ENCODE measurements around the gene LBR. TPM values are rescaled to one million over a fixed set of nuclear protein-coding genes. Genes with fewer than 3 reads are reported as not detected.
"Not testable (repeated sequence)": the region's sequence is repeated elsewhere in the genome, so short reads cannot be mapped to it uniquely, and the experiment has no call there.

LBR gene
- total and polyA plus RNA-seq, 9 donors, result 22.4 to 60.9 (median 43.0) TPM

- Histone ChIP-seq H3K36me3 (no peaks in the 10 kb centered on the region), H3K27ac (no peak overlapping the region), H3K4me1 (ENCODE audit: insufficient read depth) (no peaks in the 10 kb centered on the region), H3K27me3 (no peaks in the 10 kb centered on the region), H3K4me3 (no peak overlapping the region), H3K9me3 (no peaks in the 10 kb centered on the region)
- DNase-seq, result no peak
- intact Hi-C loops (cut with DNase I), result no loop called here
- TF ChIP-seq POLR2A (IDR thresholded peaks at IDR 0.05) (no peak), EP300 (IDR thresholded peaks at IDR 0.05) (no peak), CTCF (IDR thresholded peaks at IDR 0.05) (no peak)
- 71 to 84% (median 80%) methylated on average over 4 of the region's 4 CpGs for WGBS, 3 donors
These were observed 39.5 kb downstream of the LBR start for GRCh38 chr1:225388372-225388771.

GRCh38 chr1:225386860-225387259 lies 41.0 kb downstream of the LBR start:
- 90 to 99% (median 98%) methylated on average over 3 of the region's 3 CpGs for WGBS, 3 donors
- H3K4me3 ChIP-seq; DNase-seq; H3K36me3 ChIP-seq; intact Hi-C loops (cut with DNase I); H3K27ac ChIP-seq; H3K4me1 ChIP-seq (ENCODE audit: insufficient read depth); H3K9me3 ChIP-seq; H3K27me3 ChIP-seq: not testable (repeated sequence)

- Histone ChIP-seq H3K27ac (no peak overlapping the region), H3K9me3 (no peaks in the 10 kb centered on the region), H3K4me1 (ENCODE audit: insufficient read depth) (no peaks in the 10 kb centered on the region), H3K36me3 (no peaks in the 10 kb centered on the region), H3K27me3 (no peaks in the 10 kb centered on the region), H3K4me3 (no peak overlapping the region)
- intact Hi-C loops (cut with DNase I), result no loop called here
- WGBS, 3 donors, result 93 to 98% (median 95%) methylated on average over 1 of the region's 1 CpG
- TF ChIP-seq POLR2A (IDR thresholded peaks at IDR 0.05) (no peak), CTCF (IDR thresholded peaks at IDR 0.05) (no peak), EP300 (IDR thresholded peaks at IDR 0.05) (no peak)
- no peak for DNase-seq
These were observed 47.1 kb downstream of the LBR start for GRCh38 chr1:225380691-225381090.

- DNase-seq, result no peak
- H3K4me1 ChIP-seq (ENCODE audit: insufficient read depth), result no peaks in the 10 kb centered on the region
- H3K4me3 ChIP-seq, result no peak overlapping the region
- H3K9me3 ChIP-seq, result no peaks in the 10 kb centered on the region
- no peak for TF ChIP-seq POLR2A (IDR thresholded peaks at IDR 0.05)
- TF ChIP-seq CTCF (IDR thresholded peaks at IDR 0.05), result no peak
- no peak for TF ChIP-seq EP300 (IDR thresholded peaks at IDR 0.05)
- 53 to 64% (median 53%) methylated on average over 10 of the region's 10 CpGs for WGBS, 3 donors
- no peak overlapping the region for H3K27ac ChIP-seq
- no peaks in the 10 kb centered on the region for H3K36me3 ChIP-seq
- no peaks in the 10 kb centered on the region for H3K27me3 ChIP-seq
- intact Hi-C loops (cut with DNase I), result no loop called here
These were observed 49.0 kb downstream of the LBR start for GRCh38 chr1:225378880-225379279.

GRCh38 chr1:225374996-225375395 lies 52.8 kb downstream of the LBR start:
- intact Hi-C loops (cut with DNase I), result no loop called here
- no peaks in the 10 kb centered on the region for H3K27me3 ChIP-seq
- H3K36me3 ChIP-seq, result no peaks in the 10 kb centered on the region

More at GRCh38 chr1:225374996-225375395, 52.8 kb downstream of the LBR start:
- Histone ChIP-seq H3K4me3 (no peak overlapping the region), H3K9me3 (no peaks in the 10 kb centered on the region), H3K4me1 (ENCODE audit: insufficient read depth) (no peaks in the 10 kb centered on the region), H3K27ac (no peak overlapping the region)
- 89 to 92% (median 90%) methylated on average over 4 of the region's 4 CpGs for WGBS, 3 donors
- TF ChIP-seq CTCF (IDR thresholded peaks at IDR 0.05) (no peak), POLR2A (IDR thresholded peaks at IDR 0.05) (no peak), EP300 (IDR thresholded peaks at IDR 0.05) (no peak)
- no peak for DNase-seq

Measured in ovary (tissue), 9 donors.